Endodermal cell (in vitro differentiated cells): ENCODE results near the gene RAPGEF4. TPM values are rescaled to one million over a fixed set of nuclear protein-coding genes. Genes with fewer than 3 reads are reported as not detected.
A peak's percentile ranks its signal among the peaks of the same experiment; 100 is the strongest.

Source experiments
- DNase-seq: peaks from one replicate; pipeline ENCODE4 v3.0.0-alpha.2; 2017
- H3K27ac ChIP-seq: 2 replicates; pipeline ENCODE4 v1.5.1; 2013; ENCODE audit warnings: mild to moderate bottlenecking, low read depth, low read length, moderate library complexity
- H3K27me3 ChIP-seq: 2 replicates; pipeline ENCODE4 v1.6.1; 2013; ENCODE audit warnings: mild to moderate bottlenecking, low read length, moderate library complexity; ENCODE audit not compliant: insufficient read depth, control insufficient read depth, poor library complexity, severe bottlenecking
- H3K36me3 ChIP-seq: 2 replicates; pipeline ENCODE4 v1.7.0; 2013; ENCODE audit warnings: mild to moderate bottlenecking, low read length, moderate library complexity; ENCODE audit not compliant: control insufficient read depth, insufficient read depth
- H3K4me1 ChIP-seq: one replicate; pipeline ENCODE4 v1.7.0; 2013; ENCODE audit warnings: low read length; ENCODE audit not compliant: control insufficient read depth, insufficient read depth
- H3K4me3 ChIP-seq: 2 replicates; pipeline ENCODE4 v1.5.1; 2013; ENCODE audit warnings: mild to moderate bottlenecking, low read length, moderate library complexity
- H3K9ac ChIP-seq: 2 replicates; pipeline ENCODE4 v1.6.1; 2013; ENCODE audit warnings: mild to moderate bottlenecking, low read length, moderate library complexity; ENCODE audit not compliant: poor library complexity, severe bottlenecking; ENCODE audit errors: extremely low read depth
- H3K9me3 ChIP-seq: 2 replicates; pipeline ENCODE4 v1.6.1; 2013; ENCODE audit warnings: mild to moderate bottlenecking, low read length, moderate library complexity; ENCODE audit not compliant: control insufficient read depth
- H3K27ac Mint-ChIP-seq: 2 replicates; pipeline ENCODE4 v1.8.0; 2020; ENCODE audit warnings: mixed read lengths
- H3K27me3 Mint-ChIP-seq: 2 replicates; pipeline ENCODE4 v1.8.0; 2021; ENCODE audit warnings: mild to moderate bottlenecking, mixed read lengths; ENCODE audit not compliant: insufficient read depth
- H3K36me3 Mint-ChIP-seq: 2 replicates; pipeline ENCODE4 v1.8.0; 2020; ENCODE audit warnings: low read depth, mixed read lengths
- H3K4me1 Mint-ChIP-seq: 2 replicates; pipeline ENCODE4 v1.8.0; 2020; ENCODE audit warnings: mixed read lengths
- H3K4me3 Mint-ChIP-seq: 2 replicates; pipeline ENCODE4 v1.8.0; 2020; ENCODE audit warnings: mild to moderate bottlenecking, moderate library complexity, mixed read lengths
- H3K9me3 Mint-ChIP-seq: 2 replicates; pipeline ENCODE4 v1.8.0; 2020; ENCODE audit warnings: mild to moderate bottlenecking, mixed read lengths
- WGBS, 2 experiments: methylation state at CpG; one replicate each; pipeline versions ENCODE4 v1.1.5 to v1.1.7; 2013; ENCODE audit warnings: missing lambda C conversion rate in 2 of 2, mixed read lengths in 1 of 2; ENCODE audit not compliant: insufficient coverage in 1 of 2, insufficient read length in 1 of 2; 5-methylcytosine and 5-hydroxymethylcytosine counted together
- total RNA-seq, 2 donors: library from RNA; stranded (reverse); fragmentation: NEBNext Ultra II Directional in 1 of 2; extraction: Animal tissue kit (Norgen Biotek cat#: 25700) in 1 of 2; gene quantifications; 2 replicates in 1 of 2; 3 replicates in 1 of 2; pipeline ENCODE4 v1.2.1, GENCODE V29; 2021
- TF ChIP-seq, protein P1 (sequence below): fragments of 200-600 bp; sonication (generic); conservative IDR thresholded peaks from 2 replicates; pipeline ENCODE4 v1.5.0; 2021; ENCODE audit warnings: antibody characterized with exemption, mild to moderate bottlenecking

The RAPGEF4 gene
- total RNA-seq, 2 donors from 2014 or later = 0.77 to 0.88 TPM

DNA sequence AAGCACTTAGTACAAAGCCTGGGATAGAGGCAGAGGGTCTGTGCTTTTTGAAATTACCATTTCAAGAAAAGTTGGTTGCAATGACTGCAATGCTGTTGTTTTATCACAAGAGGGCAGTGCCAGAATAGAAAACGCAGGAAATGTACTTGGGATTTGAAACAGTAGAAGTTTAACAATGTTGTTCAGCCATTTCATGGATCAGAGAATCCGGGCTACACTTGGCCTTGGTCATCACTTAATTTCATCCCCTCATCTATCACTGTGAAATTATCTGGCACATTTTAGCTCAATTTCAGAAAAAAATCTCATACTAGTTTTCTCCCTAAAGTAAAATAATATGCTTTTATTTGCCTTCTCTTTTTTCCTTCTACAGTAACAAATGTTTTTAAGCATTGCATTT, 70.8 kb downstream of the RAPGEF4 start:
- H3K9me3 Mint-ChIP-seq = peaks cover 30% of the 10 kb centered on the region
- no peak overlapping the region for H3K27ac ChIP-seq
- no peak overlapping the region for H3K9ac ChIP-seq
- H3K9me3 ChIP-seq = peaks cover 21% of the 10 kb centered on the region
- H3K4me3 Mint-ChIP-seq = no peak overlapping the region
- H3K4me1 Mint-ChIP-seq = peaks cover 4% of the 10 kb centered on the region
- no peaks in the 10 kb centered on the region for H3K27me3 ChIP-seq
- H3K36me3 Mint-ChIP-seq = peaks cover 2% of the 10 kb centered on the region
- no peak overlapping the region for H3K27ac Mint-ChIP-seq
- H3K27me3 Mint-ChIP-seq = peaks cover 15% of the 10 kb centered on the region
- H3K4me3 ChIP-seq = no peak overlapping the region
- WGBS, 2 experiments = 9 to 23% methylated on average over 2 of the region's 2 CpGs
- no peak for DNase-seq
- H3K4me1 ChIP-seq = no peaks in the 10 kb centered on the region
- H3K36me3 ChIP-seq = no peaks in the 10 kb centered on the region
- TF ChIP-seq, protein P1, sequence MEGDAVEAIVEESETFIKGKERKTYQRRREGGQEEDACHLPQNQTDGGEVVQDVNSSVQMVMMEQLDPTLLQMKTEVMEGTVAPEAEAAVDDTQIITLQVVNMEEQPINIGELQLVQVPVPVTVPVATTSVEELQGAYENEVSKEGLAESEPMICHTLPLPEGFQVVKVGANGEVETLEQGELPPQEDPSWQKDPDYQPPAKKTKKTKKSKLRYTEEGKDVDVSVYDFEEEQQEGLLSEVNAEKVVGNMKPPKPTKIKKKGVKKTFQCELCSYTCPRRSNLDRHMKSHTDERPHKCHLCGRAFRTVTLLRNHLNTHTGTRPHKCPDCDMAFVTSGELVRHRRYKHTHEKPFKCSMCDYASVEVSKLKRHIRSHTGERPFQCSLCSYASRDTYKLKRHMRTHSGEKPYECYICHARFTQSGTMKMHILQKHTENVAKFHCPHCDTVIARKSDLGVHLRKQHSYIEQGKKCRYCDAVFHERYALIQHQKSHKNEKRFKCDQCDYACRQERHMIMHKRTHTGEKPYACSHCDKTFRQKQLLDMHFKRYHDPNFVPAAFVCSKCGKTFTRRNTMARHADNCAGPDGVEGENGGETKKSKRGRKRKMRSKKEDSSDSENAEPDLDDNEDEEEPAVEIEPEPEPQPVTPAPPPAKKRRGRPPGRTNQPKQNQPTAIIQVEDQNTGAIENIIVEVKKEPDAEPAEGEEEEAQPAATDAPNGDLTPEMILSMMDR = peak; percentile 93

DNA sequence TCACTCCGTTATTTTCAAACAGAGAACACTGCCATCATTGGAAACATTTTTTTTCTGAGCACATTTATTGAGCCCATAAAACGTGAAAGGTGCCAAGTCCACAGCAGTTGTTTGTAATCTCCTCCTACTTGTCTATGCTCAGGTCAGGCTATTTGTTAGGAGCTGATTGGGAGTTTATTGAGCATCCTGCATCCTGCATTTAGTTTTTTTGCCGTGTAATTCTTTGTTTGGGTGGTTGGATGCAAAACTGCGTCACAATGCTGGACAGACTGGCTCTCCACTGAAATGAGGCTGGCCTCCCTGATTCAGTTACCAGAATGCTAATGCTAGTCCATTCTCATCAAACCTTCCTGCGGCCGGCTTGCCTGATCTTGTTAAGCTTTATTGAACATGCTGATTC, 71.4 kb downstream of the RAPGEF4 start:
- Histone ChIP-seq H3K4me1 (no peaks in the 10 kb centered on the region), H3K36me3 (no peaks in the 10 kb centered on the region), H3K9ac (no peak overlapping the region), H3K9me3 (peaks cover 21% of the 10 kb centered on the region), H3K27me3 (no peaks in the 10 kb centered on the region), H3K4me3 (no peak overlapping the region), H3K27ac (no peak overlapping the region)
- H3K27me3 Mint-ChIP-seq = peaks cover 15% of the 10 kb centered on the region
- H3K36me3 Mint-ChIP-seq = no peaks in the 10 kb centered on the region
- TF ChIP-seq, protein P1 = no peak
- peaks cover 4% of the 10 kb centered on the region for H3K4me1 Mint-ChIP-seq
- WGBS, 2 experiments = 84 to 92% methylated on average over 4 to 6 of the region's 6 CpGs
- H3K9me3 Mint-ChIP-seq = peaks cover 25% of the 10 kb centered on the region
- no peak overlapping the region for H3K27ac Mint-ChIP-seq
- no peak overlapping the region for H3K4me3 Mint-ChIP-seq
- no peak for DNase-seq

DNA sequence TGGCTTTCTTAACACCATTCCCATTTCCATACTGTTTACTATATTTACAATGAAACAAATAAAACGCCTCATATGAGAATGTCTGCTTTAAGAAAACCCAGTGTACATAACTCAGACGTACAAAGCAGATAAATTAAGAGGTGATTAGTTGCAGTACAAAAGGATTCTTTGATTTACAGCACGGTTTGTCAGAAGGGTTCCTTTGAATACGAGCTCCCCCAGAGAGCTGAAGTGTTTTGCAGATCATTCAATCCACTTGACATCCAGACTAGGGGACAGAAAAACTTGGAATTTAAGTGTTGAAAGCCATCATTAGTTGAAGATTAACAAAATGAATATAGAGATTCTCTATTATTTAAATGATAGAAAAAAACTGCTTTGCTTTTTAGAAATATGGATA, 72.5 kb downstream of the RAPGEF4 start:
- TF ChIP-seq, protein P1 = no peak

More for the DNA sequence above, 72.5 kb downstream of the RAPGEF4 start:
- H3K36me3 Mint-ChIP-seq = no peaks in the 10 kb centered on the region
- H3K4me1 ChIP-seq = no peaks in the 10 kb centered on the region
- no peak overlapping the region for H3K4me3 Mint-ChIP-seq
- no peaks in the 10 kb centered on the region for H3K36me3 ChIP-seq
- H3K4me3 ChIP-seq = no peak overlapping the region
- peaks cover 13% of the 10 kb centered on the region for H3K9me3 Mint-ChIP-seq
- no peak overlapping the region for H3K27ac Mint-ChIP-seq
- H3K4me1 Mint-ChIP-seq = peaks cover 4% of the 10 kb centered on the region
- H3K27me3 Mint-ChIP-seq = peaks cover 10% of the 10 kb centered on the region
- H3K27me3 ChIP-seq = no peaks in the 10 kb centered on the region
- H3K9ac ChIP-seq = no peak overlapping the region
- WGBS, 2 experiments = 33 to 87% methylated on average over 1 to 4 of the region's 4 CpGs
- H3K9me3 ChIP-seq = peaks cover 12% of the 10 kb centered on the region
- no peak overlapping the region for H3K27ac ChIP-seq
- no peak for DNase-seq
